KMS-11 (cell line): ENCODE data around the gene POLA2.

Experiments used
- H2AFZ ChIP-seq: fragments of 200-600 bp; sonication (generic); 2 replicates; pipeline ENCODE4 v1.6.1; 2016; ENCODE audit warnings: antibody characterized with exemption, mixed run types, low read depth
- H3K27ac ChIP-seq: fragments of 200-600 bp; sonication (generic); 2 replicates; pipeline ENCODE4 v1.6.1; 2016; ENCODE audit warnings: mild to moderate bottlenecking, mixed run types
- H3K27me3 ChIP-seq: fragments of 200-600 bp; sonication (generic); 2 replicates; pipeline ENCODE4 v1.6.1; 2017; ENCODE audit warnings: mild to moderate bottlenecking, low read depth, mixed run types, moderate library complexity; ENCODE audit not compliant: insufficient read depth
- H3K36me3 ChIP-seq: fragments of 200-600 bp; sonication (generic); 2 replicates; pipeline ENCODE4 v1.6.1; 2017; ENCODE audit warnings: mild to moderate bottlenecking, mixed run types; ENCODE audit not compliant: insufficient read depth
- H3K4me1 ChIP-seq: fragments of 200-600 bp; sonication (generic); 2 replicates; pipeline ENCODE4 v1.6.1; 2016; ENCODE audit warnings: mild to moderate bottlenecking, low read depth, mixed run types; ENCODE audit not compliant: poor library complexity, severe bottlenecking
- H3K4me2 ChIP-seq: fragments of 200-600 bp; sonication (generic); 2 replicates; pipeline ENCODE4 v1.7.0; 2016; ENCODE audit warnings: mild to moderate bottlenecking, mixed run types
- H3K4me3 ChIP-seq: fragments of 200-600 bp; sonication (generic); IDR thresholded peaks from 2 replicates; pipeline ENCODE4 v1.6.1; 2017; ENCODE audit warnings: low read depth, low read length, mixed read lengths; ENCODE audit not compliant: insufficient read depth
- H3K79me2 ChIP-seq: fragments of 200-600 bp; sonication (generic); 2 replicates; pipeline ENCODE4 v1.6.1; 2016; ENCODE audit warnings: low read depth, mixed run types; ENCODE audit not compliant: insufficient read depth
- H3K9ac ChIP-seq: fragments of 200-600 bp; sonication (generic); 2 replicates; pipeline ENCODE4 v1.6.1; 2016; ENCODE audit warnings: mild to moderate bottlenecking, mixed run types
- H4K20me1 ChIP-seq: fragments of 200-600 bp; sonication (generic); 2 replicates; pipeline ENCODE4 v1.6.1; 2016; ENCODE audit warnings: mild to moderate bottlenecking, mixed run types; ENCODE audit not compliant: insufficient read depth
- TF ChIP-seq, protein P1 (sequence below): fragments of 200-600 bp; sonication (generic); conservative IDR thresholded peaks from 2 replicates; pipeline ENCODE4 v1.6.1; 2017; ENCODE audit warnings: low read depth, mild to moderate bottlenecking, antibody characterized with exemption, low read length, moderate library complexity, mixed read lengths

The POLA2 gene

GRCh38 chr11:65291613-65292012, 29.9 kb downstream of the POLA2 start:
- Histone ChIP-seq H3K4me1 (peaks cover 32% of the 10 kb centered on the region), H2AFZ (no peak overlapping the region)

GRCh38 chr11:65292890-65293289, 31.1 kb downstream of the POLA2 start:
- no peaks in the 10 kb centered on the region for H3K79me2 ChIP-seq
- peaks cover 3% of the 10 kb centered on the region; the same call in 1 of the 2 replicates for H3K36me3 ChIP-seq
- H3K9ac ChIP-seq, result no peak overlapping the region
- no peak overlapping the region for H3K4me2 ChIP-seq
- TF ChIP-seq, protein P1, sequence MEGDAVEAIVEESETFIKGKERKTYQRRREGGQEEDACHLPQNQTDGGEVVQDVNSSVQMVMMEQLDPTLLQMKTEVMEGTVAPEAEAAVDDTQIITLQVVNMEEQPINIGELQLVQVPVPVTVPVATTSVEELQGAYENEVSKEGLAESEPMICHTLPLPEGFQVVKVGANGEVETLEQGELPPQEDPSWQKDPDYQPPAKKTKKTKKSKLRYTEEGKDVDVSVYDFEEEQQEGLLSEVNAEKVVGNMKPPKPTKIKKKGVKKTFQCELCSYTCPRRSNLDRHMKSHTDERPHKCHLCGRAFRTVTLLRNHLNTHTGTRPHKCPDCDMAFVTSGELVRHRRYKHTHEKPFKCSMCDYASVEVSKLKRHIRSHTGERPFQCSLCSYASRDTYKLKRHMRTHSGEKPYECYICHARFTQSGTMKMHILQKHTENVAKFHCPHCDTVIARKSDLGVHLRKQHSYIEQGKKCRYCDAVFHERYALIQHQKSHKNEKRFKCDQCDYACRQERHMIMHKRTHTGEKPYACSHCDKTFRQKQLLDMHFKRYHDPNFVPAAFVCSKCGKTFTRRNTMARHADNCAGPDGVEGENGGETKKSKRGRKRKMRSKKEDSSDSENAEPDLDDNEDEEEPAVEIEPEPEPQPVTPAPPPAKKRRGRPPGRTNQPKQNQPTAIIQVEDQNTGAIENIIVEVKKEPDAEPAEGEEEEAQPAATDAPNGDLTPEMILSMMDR, result no peak
- H4K20me1 ChIP-seq, result no peaks in the 10 kb centered on the region
- no peaks in the 10 kb centered on the region for H3K27me3 ChIP-seq
- no peak overlapping the region for H3K4me3 ChIP-seq
- H3K4me1 ChIP-seq, result peaks cover 32% of the 10 kb centered on the region
- H3K27ac ChIP-seq, result no peak overlapping the region
- no peak overlapping the region for H2AFZ ChIP-seq

More at GRCh38 chr11:65291613-65292012, 29.9 kb downstream of the POLA2 start:
- Histone ChIP-seq H3K27ac (no peak overlapping the region; the same call in 1 of the 2 replicates), H3K9ac (no peak overlapping the region), H3K4me3 (no peak overlapping the region), H4K20me1 (no peaks in the 10 kb centered on the region), H3K27me3 (no peaks in the 10 kb centered on the region), H3K79me2 (no peaks in the 10 kb centered on the region), H3K4me2 (no peak overlapping the region), H3K36me3 (peaks cover 3% of the 10 kb centered on the region; the same call in 1 of the 2 replicates)
- TF ChIP-seq, protein P1, result no peak

GRCh38 chr11:65293909-65294381, 32.2 kb downstream of the POLA2 start:
- Histone ChIP-seq H3K27me3 (no peaks in the 10 kb centered on the region), H3K4me2 (no peak overlapping the region), H3K4me1 (peaks cover 21% of the 10 kb centered on the region), H3K79me2 (no peaks in the 10 kb centered on the region), H3K27ac (no peak overlapping the region), H3K9ac (no peak overlapping the region), H2AFZ (no peak overlapping the region), H4K20me1 (no peaks in the 10 kb centered on the region), H3K4me3 (no peak overlapping the region), H3K36me3 (peaks cover 3% of the 10 kb centered on the region; the same call in 1 of the 2 replicates)
- TF ChIP-seq, protein P1, result no peak

DNA sequence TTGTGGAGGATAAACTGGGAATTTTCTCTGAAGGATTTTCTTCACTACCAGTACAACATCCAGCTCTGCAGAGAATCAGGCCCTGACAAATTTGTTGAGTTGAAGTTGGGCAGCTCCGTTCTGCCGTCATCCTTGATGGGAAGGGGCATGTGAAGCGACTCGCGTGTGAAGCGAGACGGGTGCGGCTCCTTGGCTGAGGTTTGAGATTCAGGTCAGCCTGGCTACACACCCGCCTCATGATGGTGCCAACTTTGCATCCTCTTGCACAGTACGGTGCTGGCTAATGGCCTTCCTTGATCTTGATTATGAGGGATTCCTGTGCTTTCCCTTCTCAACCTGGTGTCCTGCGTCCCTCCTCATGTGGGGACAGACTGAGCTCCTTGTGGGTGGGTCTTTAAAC, 33.2 kb downstream of the POLA2 start:
- Histone ChIP-seq H3K27ac (no peak overlapping the region), H3K27me3 (no peaks in the 10 kb centered on the region), H3K79me2 (no peaks in the 10 kb centered on the region), H2AFZ (no peak overlapping the region), H4K20me1 (no peaks in the 10 kb centered on the region), H3K4me3 (no peak overlapping the region), H3K4me2 (no peak overlapping the region), H3K4me1 (peaks cover 18% of the 10 kb centered on the region), H3K36me3 (peaks cover 3% of the 10 kb centered on the region; the same call in 1 of the 2 replicates), H3K9ac (no peak overlapping the region)
- TF ChIP-seq, protein P1, result no peak
